ENCODE results near the gene CASP14.

CASP14 gene

DNA sequence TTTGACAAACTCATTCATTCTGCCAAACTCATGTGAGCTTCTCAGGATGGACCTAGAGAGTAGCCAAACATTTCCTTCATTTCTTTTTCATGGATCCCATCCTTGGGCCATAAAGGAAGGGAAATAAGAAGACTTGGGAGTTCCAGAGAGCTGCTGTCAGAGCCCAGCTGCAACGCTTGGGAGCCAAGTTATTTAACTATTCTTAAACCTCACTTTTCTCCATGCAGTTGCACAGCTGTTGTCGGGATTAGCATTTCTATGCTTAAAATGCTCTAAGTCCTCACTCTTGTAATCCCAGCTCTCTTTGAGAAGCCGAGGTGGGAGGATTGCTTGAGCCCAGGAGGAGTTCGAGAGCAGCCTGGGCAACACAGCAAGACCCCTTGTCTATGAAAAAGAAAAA lies 11.7 kb upstream of the CASP14 start:
- no peak overlapping the region for H3K4me3 ChIP-seq (ENCODE audit: low read depth, low read length)
- no peak for DNase-seq (ENCODE audit: low read depth)
- TF ChIP-seq, protein P1, sequence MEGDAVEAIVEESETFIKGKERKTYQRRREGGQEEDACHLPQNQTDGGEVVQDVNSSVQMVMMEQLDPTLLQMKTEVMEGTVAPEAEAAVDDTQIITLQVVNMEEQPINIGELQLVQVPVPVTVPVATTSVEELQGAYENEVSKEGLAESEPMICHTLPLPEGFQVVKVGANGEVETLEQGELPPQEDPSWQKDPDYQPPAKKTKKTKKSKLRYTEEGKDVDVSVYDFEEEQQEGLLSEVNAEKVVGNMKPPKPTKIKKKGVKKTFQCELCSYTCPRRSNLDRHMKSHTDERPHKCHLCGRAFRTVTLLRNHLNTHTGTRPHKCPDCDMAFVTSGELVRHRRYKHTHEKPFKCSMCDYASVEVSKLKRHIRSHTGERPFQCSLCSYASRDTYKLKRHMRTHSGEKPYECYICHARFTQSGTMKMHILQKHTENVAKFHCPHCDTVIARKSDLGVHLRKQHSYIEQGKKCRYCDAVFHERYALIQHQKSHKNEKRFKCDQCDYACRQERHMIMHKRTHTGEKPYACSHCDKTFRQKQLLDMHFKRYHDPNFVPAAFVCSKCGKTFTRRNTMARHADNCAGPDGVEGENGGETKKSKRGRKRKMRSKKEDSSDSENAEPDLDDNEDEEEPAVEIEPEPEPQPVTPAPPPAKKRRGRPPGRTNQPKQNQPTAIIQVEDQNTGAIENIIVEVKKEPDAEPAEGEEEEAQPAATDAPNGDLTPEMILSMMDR (IDR thresholded peaks at IDR 0.05; ENCODE audit: low read depth, low read length, missing control alignments) = no peak
- in situ Hi-C loops (cut with HindIII; ENCODE audit: low sequenced_read_pairs) = no loop called here

DNA sequence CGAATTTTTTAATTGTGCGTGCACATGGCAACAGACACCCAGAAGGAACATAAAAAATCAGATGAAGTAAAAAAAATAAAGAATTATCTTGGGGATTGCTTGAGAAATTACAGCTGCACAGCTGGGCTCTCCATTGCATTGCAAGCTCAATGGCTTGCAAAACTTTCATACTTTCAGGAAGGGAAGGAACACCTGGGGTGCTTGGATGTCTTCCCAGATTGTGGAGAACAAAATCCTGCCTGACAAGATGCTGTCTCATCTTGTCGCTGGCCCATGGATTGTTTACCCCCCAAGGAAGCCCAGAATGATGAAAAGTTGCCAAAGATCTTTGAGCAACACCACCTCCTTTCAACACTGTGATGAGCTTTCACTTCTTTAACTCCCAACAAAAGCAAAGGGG lies 11.0 kb upstream of the CASP14 start:
- in situ Hi-C loops (cut with HindIII; ENCODE audit: low sequenced_read_pairs) = no loop called here
- TF ChIP-seq, protein P1 (IDR thresholded peaks at IDR 0.05; ENCODE audit: low read depth, low read length, missing control alignments) = no peak
- DNase-seq (ENCODE audit: low read depth) = peak; percentile 44
- no peak overlapping the region for H3K4me3 ChIP-seq (ENCODE audit: low read depth, low read length)

DNA sequence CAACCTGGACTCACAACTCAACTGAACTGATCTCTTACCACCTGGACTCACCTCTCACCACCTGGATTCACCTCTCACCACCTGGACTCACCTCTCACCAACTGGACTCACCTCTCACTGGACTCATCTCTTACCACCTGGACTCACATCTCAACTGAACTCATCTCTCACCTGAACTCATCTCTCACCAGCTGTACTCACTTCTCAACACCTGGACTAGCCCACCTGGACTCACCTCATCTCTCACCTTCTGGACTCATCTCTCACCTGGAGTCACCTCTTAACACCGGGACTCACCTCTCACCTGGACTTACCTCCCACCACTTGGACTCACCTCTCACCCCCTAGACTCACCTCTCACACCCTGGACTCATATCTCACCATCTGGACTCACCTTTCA lies 7.3 kb upstream of the CASP14 start:
- in situ Hi-C loops (cut with HindIII; ENCODE audit: low sequenced_read_pairs) = no loop called here
- DNase-seq (ENCODE audit: low read depth) = no peak
- H3K4me3 ChIP-seq (ENCODE audit: low read depth, low read length) = no peak overlapping the region
- TF ChIP-seq, protein P1 (IDR thresholded peaks at IDR 0.05; ENCODE audit: low read depth, low read length, missing control alignments) = no peak

DNA sequence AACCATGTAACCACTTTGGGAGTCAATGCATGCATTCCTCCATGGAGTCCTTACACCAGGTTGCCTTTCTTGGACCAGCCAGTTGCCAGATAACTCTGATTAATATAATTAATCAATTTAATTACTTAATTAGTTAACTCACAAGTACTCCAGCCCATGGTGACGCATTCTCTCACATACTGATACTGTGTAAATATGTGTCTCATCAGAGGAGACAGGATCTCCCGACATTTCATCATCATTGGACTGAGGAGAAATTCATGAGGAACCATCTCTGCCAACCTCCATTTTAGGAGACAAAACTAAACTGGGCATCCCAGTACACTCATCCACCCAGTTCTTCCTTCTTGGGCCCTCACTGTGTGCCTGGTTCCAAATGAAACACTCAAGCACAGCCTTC lies 6.5 kb upstream of the CASP14 start:
- in situ Hi-C loops (cut with HindIII; ENCODE audit: low sequenced_read_pairs) = no loop called here

DNA sequence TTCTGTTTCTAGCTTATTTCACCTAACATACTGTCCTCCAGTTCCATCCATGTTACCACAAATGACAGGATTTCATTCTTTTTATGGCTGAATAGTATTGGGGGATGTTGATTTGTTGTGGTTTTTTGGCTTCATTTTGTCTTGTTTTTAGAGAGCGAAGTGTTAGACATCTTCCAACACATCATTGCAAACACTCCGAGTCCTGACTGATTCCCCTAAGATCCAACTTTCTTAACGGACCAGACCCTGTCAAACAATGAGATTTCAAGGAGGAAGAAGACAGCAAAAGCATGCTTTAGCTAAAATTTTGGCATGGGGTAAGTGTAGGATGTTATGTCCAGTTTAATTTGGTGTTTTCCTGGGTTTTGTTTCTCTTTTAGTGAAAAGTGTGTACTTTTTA lies 3.8 kb upstream of the CASP14 start:
- H3K4me3 ChIP-seq (ENCODE audit: low read depth, low read length) = no peak overlapping the region
- in situ Hi-C loops (cut with HindIII; ENCODE audit: low sequenced_read_pairs) = no loop called here
- TF ChIP-seq, protein P1 (IDR thresholded peaks at IDR 0.05; ENCODE audit: low read depth, low read length, missing control alignments) = no peak
- no peak for DNase-seq (ENCODE audit: low read depth)

More for the DNA sequence above, 6.5 kb upstream of the CASP14 start:
- TF ChIP-seq, protein P1 (IDR thresholded peaks at IDR 0.05; ENCODE audit: low read depth, low read length, missing control alignments) = no peak
- no peak overlapping the region for H3K4me3 ChIP-seq (ENCODE audit: low read depth, low read length)
- no peak for DNase-seq (ENCODE audit: low read depth)

DNA sequence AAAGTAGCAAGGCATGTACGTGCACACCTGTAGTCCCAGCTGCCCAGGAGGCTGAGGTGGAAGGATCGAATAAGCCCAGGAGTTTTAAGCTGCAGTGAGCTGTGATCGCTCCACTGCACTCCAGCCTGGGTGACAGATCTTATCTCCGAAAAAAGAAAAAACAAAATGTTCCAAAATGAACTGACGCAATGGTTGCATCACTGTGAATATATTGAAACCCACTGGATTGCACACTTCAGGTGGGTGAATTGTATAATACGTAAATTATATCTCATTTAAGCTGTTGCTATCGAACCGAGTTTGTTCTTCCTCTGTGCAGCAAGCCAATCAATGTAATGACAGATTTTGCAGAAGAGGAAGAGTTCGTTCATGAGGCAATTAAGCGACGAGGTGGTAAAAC lies 1.6 kb upstream of the CASP14 start:
- in situ Hi-C loops (cut with HindIII; ENCODE audit: low sequenced_read_pairs) = no loop called here

More for the DNA sequence above, 1.6 kb upstream of the CASP14 start:
- TF ChIP-seq, protein P1 (IDR thresholded peaks at IDR 0.05; ENCODE audit: low read depth, low read length, missing control alignments) = no peak
- no peak for DNase-seq (ENCODE audit: low read depth)
- no peak overlapping the region for H3K4me3 ChIP-seq (ENCODE audit: low read depth, low read length)
